ENCODE data around the gene KIAA1217. TPM values are rescaled to one million over a fixed set of nuclear protein-coding genes. Genes with fewer than 3 reads are reported as not detected.

The KIAA1217 gene
- total and polyA plus RNA-seq, 2 experiments from 2014 or later: 13.3 to 23.1 TPM

- Histone ChIP-seq H3K27me3 (no peaks in the 10 kb centered on the region), H3K4me1 (ENCODE audit: low read depth) (no peaks in the 10 kb centered on the region), H3K9me3 (ENCODE audit: low read depth) (no peaks in the 10 kb centered on the region), H3K4me3 (no peak overlapping the region), H3K27ac (no peak overlapping the region), H3K36me3 (no peaks in the 10 kb centered on the region)
- no peak for DNase-seq (ENCODE audit: low read depth in 1 of 2, low spot score in 1 of 2)
- TF ChIP-seq, protein P1, sequence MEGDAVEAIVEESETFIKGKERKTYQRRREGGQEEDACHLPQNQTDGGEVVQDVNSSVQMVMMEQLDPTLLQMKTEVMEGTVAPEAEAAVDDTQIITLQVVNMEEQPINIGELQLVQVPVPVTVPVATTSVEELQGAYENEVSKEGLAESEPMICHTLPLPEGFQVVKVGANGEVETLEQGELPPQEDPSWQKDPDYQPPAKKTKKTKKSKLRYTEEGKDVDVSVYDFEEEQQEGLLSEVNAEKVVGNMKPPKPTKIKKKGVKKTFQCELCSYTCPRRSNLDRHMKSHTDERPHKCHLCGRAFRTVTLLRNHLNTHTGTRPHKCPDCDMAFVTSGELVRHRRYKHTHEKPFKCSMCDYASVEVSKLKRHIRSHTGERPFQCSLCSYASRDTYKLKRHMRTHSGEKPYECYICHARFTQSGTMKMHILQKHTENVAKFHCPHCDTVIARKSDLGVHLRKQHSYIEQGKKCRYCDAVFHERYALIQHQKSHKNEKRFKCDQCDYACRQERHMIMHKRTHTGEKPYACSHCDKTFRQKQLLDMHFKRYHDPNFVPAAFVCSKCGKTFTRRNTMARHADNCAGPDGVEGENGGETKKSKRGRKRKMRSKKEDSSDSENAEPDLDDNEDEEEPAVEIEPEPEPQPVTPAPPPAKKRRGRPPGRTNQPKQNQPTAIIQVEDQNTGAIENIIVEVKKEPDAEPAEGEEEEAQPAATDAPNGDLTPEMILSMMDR (IDR thresholded peaks at IDR 0.05; ENCODE audit: low read depth, low read length): no peak
Measured at GRCh38 chr10:24193330-24193729, 15.6 kb upstream of the KIAA1217 start.

DNA sequence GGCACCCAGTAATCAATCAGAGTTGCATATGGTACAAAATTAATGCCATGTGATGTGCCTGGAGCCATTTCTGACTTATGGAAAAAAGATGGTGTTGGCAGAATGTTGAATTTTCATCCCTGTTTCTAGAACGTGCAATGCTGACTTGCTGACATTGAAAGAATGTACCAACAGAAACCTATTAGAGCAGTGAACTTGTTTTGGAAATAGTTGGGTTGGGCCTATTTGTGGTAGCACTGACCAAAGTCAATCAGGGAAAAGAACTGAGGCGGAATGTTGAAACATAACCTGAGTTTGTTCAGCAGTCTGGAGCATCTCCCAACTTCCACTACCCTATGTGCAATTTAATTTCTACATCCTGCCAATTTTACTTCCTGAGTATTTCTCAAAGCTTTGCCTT lies 11.7 kb upstream of the KIAA1217 start:
- no peak for DNase-seq (ENCODE audit: low read depth in 1 of 2, low spot score in 1 of 2)
- no peaks in the 10 kb centered on the region for H3K9me3 ChIP-seq (ENCODE audit: low read depth)
- no peak overlapping the region for H3K4me3 ChIP-seq
- no peaks in the 10 kb centered on the region for H3K27me3 ChIP-seq
- H3K36me3 ChIP-seq: no peaks in the 10 kb centered on the region
- TF ChIP-seq, protein P1 (IDR thresholded peaks at IDR 0.05; ENCODE audit: low read depth, low read length): no peak
- no peak overlapping the region for H3K27ac ChIP-seq
- H3K4me1 ChIP-seq (ENCODE audit: low read depth): no peaks in the 10 kb centered on the region

DNA sequence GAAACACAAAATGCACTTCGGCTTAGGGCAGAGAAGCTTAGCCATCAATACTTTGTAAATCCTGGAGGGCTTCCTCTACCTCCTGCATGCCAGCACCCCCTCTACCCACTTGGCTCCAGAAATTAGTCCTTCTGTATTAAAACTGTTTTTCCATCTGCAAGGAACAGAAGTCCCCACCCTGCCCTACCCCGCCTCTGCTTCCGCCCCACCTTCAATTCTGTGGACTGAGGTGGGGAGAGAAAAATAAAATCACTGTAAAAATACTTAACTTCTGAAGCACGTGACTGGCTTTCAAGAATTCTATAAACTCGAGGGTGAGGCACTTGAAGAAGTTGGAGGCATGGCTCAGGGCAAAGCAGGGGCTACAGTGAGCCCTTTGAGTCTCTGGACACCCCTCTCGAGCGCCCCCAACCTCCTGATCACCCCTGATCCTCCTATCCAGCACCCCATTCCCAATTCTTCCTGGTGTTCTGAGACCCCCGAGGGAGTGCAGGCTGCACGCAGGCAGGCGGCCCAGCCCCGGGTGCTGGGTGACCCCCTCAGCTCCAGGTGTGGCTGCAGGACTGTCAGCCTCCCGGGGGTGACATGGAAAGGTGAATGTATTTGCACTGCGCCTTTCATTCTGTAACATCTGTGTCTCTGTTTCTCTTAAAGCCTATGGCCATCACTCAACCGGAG lies 7.3 kb upstream of the KIAA1217 start:
- DNase-seq (ENCODE audit: low read depth in 1 of 2, low spot score in 1 of 2): no peak
- no peak overlapping the region for H3K27ac ChIP-seq
- no peaks in the 10 kb centered on the region for H3K27me3 ChIP-seq
- no peaks in the 10 kb centered on the region for H3K9me3 ChIP-seq (ENCODE audit: low read depth)
- TF ChIP-seq, protein P1 (IDR thresholded peaks at IDR 0.05; ENCODE audit: low read depth, low read length): no peak
- no peak overlapping the region for H3K4me3 ChIP-seq
- H3K36me3 ChIP-seq: no peaks in the 10 kb centered on the region
- peaks cover 2% of the 10 kb centered on the region for H3K4me1 ChIP-seq (ENCODE audit: low read depth)

GRCh38 chr10:24202181-24202570 lies 6.8 kb upstream of the KIAA1217 start:
- no peaks in the 10 kb centered on the region for H3K9me3 ChIP-seq (ENCODE audit: low read depth)
- no peaks in the 10 kb centered on the region for H3K27me3 ChIP-seq
- no peak overlapping the region for H3K4me3 ChIP-seq
- TF ChIP-seq, protein P1 (IDR thresholded peaks at IDR 0.05; ENCODE audit: low read depth, low read length): no peak
- H3K27ac ChIP-seq: no peak overlapping the region
- DNase-seq (ENCODE audit: low read depth in 1 of 2, low spot score in 1 of 2): peak in 1 of 2 donors; percentile 51
- H3K36me3 ChIP-seq: no peaks in the 10 kb centered on the region
- H3K4me1 ChIP-seq (ENCODE audit: low read depth): peaks cover 7% of the 10 kb centered on the region

GRCh38 chr10:24205821-24206220 lies 3.1 kb upstream of the KIAA1217 start:
- DNase-seq (ENCODE audit: low read depth in 1 of 2, low spot score in 1 of 2): no peak
- no peak overlapping the region for H3K4me3 ChIP-seq
- no peaks in the 10 kb centered on the region for H3K27me3 ChIP-seq
- TF ChIP-seq, protein P1 (IDR thresholded peaks at IDR 0.05; ENCODE audit: low read depth, low read length): no peak
- no peaks in the 10 kb centered on the region for H3K36me3 ChIP-seq
- H3K4me1 ChIP-seq (ENCODE audit: low read depth): peaks cover 30% of the 10 kb centered on the region
- H3K9me3 ChIP-seq (ENCODE audit: low read depth): no peaks in the 10 kb centered on the region
- H3K27ac ChIP-seq: no peak overlapping the region

All from cardiac muscle cell (in vitro differentiated cells and primary cell).